Central memory CD4-positive, alpha-beta T cell (primary cell): ENCODE data around the gene SLC47A2.

Source experiments
- DNase-seq: peaks from one replicate; pipeline ENCODE4 v3.0.0; 2022

SLC47A2 gene

GRCh38 chr17:19631905-19632304, 84.5 kb downstream of the SLC47A2 start:
- DNase-seq, result no peak

GRCh38 chr17:19630661-19631060, 85.7 kb downstream of the SLC47A2 start:
- DNase-seq, result no peak

DNA sequence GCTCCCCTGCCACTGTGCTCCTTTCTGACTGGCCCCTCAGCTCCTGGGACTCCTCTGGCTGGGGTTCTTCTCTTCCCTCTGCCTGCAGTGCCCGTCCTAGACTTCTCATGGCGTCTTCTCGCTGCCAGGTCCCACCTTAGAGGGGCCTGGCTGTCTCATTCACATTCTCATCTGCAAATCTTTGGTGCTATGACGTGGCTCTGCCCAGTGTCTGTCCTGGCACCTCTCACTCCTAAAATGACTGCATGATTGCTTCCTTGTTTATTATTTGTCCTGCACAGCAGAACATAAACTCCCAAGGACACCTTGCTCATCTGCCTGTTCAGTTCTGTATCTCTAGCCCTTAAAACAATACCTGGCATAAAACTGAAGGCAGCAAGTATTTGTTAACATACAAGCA, 86.3 kb downstream of the SLC47A2 start:
- DNase-seq, result no peak

DNA sequence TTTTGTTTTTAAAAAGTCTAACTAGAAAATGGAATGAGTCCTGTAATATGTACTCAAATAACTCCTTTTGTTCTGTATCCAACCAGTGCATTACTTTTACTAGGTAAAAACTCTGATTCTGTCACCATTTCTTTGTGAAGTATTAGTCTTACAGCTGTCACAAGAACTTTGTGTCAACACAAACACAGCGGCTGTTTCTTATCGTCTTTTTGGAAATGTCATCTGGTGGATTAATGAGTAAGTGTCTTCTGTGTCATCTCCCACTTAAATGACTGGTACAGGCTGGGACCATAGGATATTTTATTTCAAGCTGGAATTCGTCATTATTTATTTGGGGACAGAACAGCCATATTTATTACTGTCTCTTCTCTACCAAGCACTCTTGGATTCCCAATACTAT, 86.9 kb downstream of the SLC47A2 start:
- no peak for DNase-seq
